Neural cell (in vitro differentiated cells): ENCODE data around the gene TYRO3. TPM values are rescaled to one million over a fixed set of nuclear protein-coding genes. Genes with fewer than 3 reads are reported as not detected.

Experiments
- H2AFZ ChIP-seq: fragments of 200-600, 300-800 bp; sonication (generic), shearing (Covaris generic); 2 replicates; pipeline ENCODE4 v1.6.0; 2014; ENCODE audit warnings: low read depth, mild to moderate bottlenecking, antibody characterized with exemption, low read length, moderate library complexity
- H3F3A ChIP-seq: fragments of 200-600 bp; shearing (Covaris generic); 2 replicates; pipeline ENCODE4 v1.6.1; 2016; ENCODE audit warnings: mild to moderate bottlenecking, moderate library complexity, mixed read lengths, antibody characterized with exemption, low read length; ENCODE audit not compliant: insufficient read depth, poor library complexity, severe bottlenecking
- H3K27ac ChIP-seq: fragments of 200-600, 300-800 bp; sonication (generic), shearing (Covaris generic); 2 replicates; pipeline ENCODE4 v1.5.1; 2014; ENCODE audit warnings: mild to moderate bottlenecking, low read length, moderate library complexity
- H3K27me3 ChIP-seq: fragments of 300-800, 200-600 bp; sonication (generic), shearing (Covaris generic); 2 replicates; pipeline ENCODE4 v1.6.0; 2014; ENCODE audit warnings: mild to moderate bottlenecking, low read depth, low read length, moderate library complexity; ENCODE audit not compliant: insufficient read depth
- H3K36me3 ChIP-seq: fragments of 300-800, 200-600 bp; sonication (generic), shearing (Covaris generic); 2 replicates; pipeline ENCODE4 v1.5.1; 2014; ENCODE audit warnings: mild to moderate bottlenecking, antibody characterized with exemption, low read length, moderate library complexity; ENCODE audit not compliant: insufficient read depth
- H3K4me2 ChIP-seq: fragments of 300-800, 200-600 bp; sonication (generic), shearing (Covaris generic); 2 replicates; pipeline ENCODE4 v1.6.0; 2014; ENCODE audit warnings: mild to moderate bottlenecking, low read length
- H3K4me3 ChIP-seq: fragments of 300-800, 200-600 bp; sonication (generic), shearing (Covaris generic); 2 replicates; pipeline ENCODE4 v1.5.1; 2014; ENCODE audit warnings: mild to moderate bottlenecking, low read length, moderate library complexity
- H3K79me2 ChIP-seq: fragments of 200-600 bp; shearing (Covaris generic); replicated peaks from 2 replicates; pipeline ENCODE4 v1.6.0; 2014; ENCODE audit warnings: mild to moderate bottlenecking, low read length, moderate library complexity; ENCODE audit not compliant: insufficient read depth
- H3K9ac ChIP-seq: fragments of 300-800, 200-600 bp; sonication (generic), shearing (Covaris generic); 2 replicates; pipeline ENCODE4 v1.6.1; 2016; ENCODE audit warnings: mild to moderate bottlenecking, low read length, mixed read lengths
- H3K9me2 ChIP-seq: fragments of 200-600 bp; shearing (Covaris generic); 2 replicates; pipeline ENCODE4 v1.6.1; 2016; ENCODE audit warnings: mild to moderate bottlenecking, low read length, mixed read lengths; ENCODE audit not compliant: insufficient read depth
- H3K9me3 ChIP-seq: fragments of 200-600, 300-800 bp; sonication (generic), shearing (Covaris generic); 2 replicates; pipeline ENCODE4 v1.6.1; 2016; ENCODE audit warnings: mild to moderate bottlenecking, mixed run types, low read length, moderate library complexity, mixed read lengths
- H4K20me1 ChIP-seq: fragments of 200-600 bp; shearing (Covaris generic); 2 replicates; pipeline ENCODE4 v1.6.1; 2016; ENCODE audit warnings: mild to moderate bottlenecking, mixed run types; ENCODE audit not compliant: insufficient read depth
- EP300 ChIP-seq: fragments of 450-650 bp; conservative IDR thresholded peaks from 2 replicates; pipeline ENCODE4 v1.6.1; 2014; ENCODE audit warnings: antibody characterized with exemption, mild to moderate bottlenecking, moderate library complexity; ENCODE audit not compliant: poor library complexity, severe bottlenecking
- EZH2 ChIP-seq: fragments of 200-600, 300-800 bp; shearing (Covaris generic), sonication (generic); IDR thresholded peaks from 2 replicates; pipeline ENCODE4 v1.6.1; 2014; ENCODE audit warnings: antibody characterized with exemption, low read length, borderline replicate concordance, mild to moderate bottlenecking; ENCODE audit not compliant: insufficient read depth, poor library complexity, severe bottlenecking
- MXI1 ChIP-seq: fragments of 450-650 bp; conservative IDR thresholded peaks from 2 replicates; pipeline ENCODE4 v1.6.1; 2014; ENCODE audit warnings: antibody characterized with exemption, mild to moderate bottlenecking; ENCODE audit not compliant: poor library complexity, severe bottlenecking
- POLR2AphosphoS5 ChIP-seq: IDR thresholded peaks from 2 replicates; pipeline ENCODE4 v1.6.1; 2012
- RAD21 ChIP-seq: fragments of 450-650 bp; conservative IDR thresholded peaks from 2 replicates; pipeline ENCODE4 v1.6.1; 2014; ENCODE audit warnings: antibody characterized with exemption, mild to moderate bottlenecking, moderate library complexity
- SMC3 ChIP-seq: fragments of 450-650 bp; conservative IDR thresholded peaks from 2 replicates; pipeline ENCODE4 v1.6.1; 2014; ENCODE audit warnings: antibody characterized with exemption, mild to moderate bottlenecking, moderate library complexity; ENCODE audit not compliant: poor library complexity
- polyA plus RNA-seq: library from polyadenylated mRNA; depleted of rRNA; stranded (reverse); fragments of >200 nt; gene quantifications from 2 replicates; pipeline ENCODE4 v1.2.3, GENCODE V29; 2014
- TF ChIP-seq, protein P1 (sequence below): fragments of 450-650 bp; IDR thresholded peaks from 2 replicates; pipeline ENCODE4 v1.5.1; 2014; ENCODE audit warnings: antibody characterized with exemption, mild to moderate bottlenecking, moderate library complexity; ENCODE audit not compliant: poor library complexity, severe bottlenecking
- TF ChIP-seq, protein P2 (sequence below): IDR thresholded peaks from 2 replicates; pipeline ENCODE4 v1.6.1; 2012; ENCODE audit warnings: borderline replicate concordance

Gene TYRO3
- polyA plus RNA-seq, 1 donor from 2014 or later: 12.1 TPM

DNA sequence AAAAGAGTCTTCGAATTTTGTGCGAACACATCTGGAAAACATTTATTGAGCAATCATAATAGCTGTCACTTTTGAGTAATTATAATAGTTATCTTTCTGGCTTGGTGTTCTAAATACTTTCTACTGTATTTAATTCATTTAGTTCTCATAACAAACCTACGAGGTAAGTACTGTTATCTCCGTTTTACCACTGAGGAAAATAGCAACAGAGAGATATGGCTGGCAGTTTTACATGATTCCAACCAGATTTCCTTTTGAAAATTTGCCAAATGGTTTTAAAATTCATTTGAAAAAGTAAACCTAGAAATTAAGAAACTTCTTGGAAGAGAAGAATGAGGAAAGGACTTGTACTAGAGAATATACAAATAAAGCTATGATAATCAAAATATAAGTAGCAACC lies 63.9 kb downstream of the TYRO3 start:
- no peak for TF ChIP-seq EP300
- TF ChIP-seq RAD21: no peak
- TF ChIP-seq, protein P1, sequence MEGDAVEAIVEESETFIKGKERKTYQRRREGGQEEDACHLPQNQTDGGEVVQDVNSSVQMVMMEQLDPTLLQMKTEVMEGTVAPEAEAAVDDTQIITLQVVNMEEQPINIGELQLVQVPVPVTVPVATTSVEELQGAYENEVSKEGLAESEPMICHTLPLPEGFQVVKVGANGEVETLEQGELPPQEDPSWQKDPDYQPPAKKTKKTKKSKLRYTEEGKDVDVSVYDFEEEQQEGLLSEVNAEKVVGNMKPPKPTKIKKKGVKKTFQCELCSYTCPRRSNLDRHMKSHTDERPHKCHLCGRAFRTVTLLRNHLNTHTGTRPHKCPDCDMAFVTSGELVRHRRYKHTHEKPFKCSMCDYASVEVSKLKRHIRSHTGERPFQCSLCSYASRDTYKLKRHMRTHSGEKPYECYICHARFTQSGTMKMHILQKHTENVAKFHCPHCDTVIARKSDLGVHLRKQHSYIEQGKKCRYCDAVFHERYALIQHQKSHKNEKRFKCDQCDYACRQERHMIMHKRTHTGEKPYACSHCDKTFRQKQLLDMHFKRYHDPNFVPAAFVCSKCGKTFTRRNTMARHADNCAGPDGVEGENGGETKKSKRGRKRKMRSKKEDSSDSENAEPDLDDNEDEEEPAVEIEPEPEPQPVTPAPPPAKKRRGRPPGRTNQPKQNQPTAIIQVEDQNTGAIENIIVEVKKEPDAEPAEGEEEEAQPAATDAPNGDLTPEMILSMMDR: no peak
- TF ChIP-seq, protein P2, sequence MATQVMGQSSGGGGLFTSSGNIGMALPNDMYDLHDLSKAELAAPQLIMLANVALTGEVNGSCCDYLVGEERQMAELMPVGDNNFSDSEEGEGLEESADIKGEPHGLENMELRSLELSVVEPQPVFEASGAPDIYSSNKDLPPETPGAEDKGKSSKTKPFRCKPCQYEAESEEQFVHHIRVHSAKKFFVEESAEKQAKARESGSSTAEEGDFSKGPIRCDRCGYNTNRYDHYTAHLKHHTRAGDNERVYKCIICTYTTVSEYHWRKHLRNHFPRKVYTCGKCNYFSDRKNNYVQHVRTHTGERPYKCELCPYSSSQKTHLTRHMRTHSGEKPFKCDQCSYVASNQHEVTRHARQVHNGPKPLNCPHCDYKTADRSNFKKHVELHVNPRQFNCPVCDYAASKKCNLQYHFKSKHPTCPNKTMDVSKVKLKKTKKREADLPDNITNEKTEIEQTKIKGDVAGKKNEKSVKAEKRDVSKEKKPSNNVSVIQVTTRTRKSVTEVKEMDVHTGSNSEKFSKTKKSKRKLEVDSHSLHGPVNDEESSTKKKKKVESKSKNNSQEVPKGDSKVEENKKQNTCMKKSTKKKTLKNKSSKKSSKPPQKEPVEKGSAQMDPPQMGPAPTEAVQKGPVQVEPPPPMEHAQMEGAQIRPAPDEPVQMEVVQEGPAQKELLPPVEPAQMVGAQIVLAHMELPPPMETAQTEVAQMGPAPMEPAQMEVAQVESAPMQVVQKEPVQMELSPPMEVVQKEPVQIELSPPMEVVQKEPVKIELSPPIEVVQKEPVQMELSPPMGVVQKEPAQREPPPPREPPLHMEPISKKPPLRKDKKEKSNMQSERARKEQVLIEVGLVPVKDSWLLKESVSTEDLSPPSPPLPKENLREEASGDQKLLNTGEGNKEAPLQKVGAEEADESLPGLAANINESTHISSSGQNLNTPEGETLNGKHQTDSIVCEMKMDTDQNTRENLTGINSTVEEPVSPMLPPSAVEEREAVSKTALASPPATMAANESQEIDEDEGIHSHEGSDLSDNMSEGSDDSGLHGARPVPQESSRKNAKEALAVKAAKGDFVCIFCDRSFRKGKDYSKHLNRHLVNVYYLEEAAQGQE: no peak
- H3K79me2 ChIP-seq: no peaks in the 10 kb centered on the region
- no peaks in the 10 kb centered on the region for H3K9me3 ChIP-seq
- no peaks in the 10 kb centered on the region for H3F3A ChIP-seq
- H3K9ac ChIP-seq: no peak overlapping the region
- H3K27me3 ChIP-seq: no peaks in the 10 kb centered on the region
- no peak overlapping the region for H3K27ac ChIP-seq
- no peak overlapping the region for H2AFZ ChIP-seq
- no peak overlapping the region for H3K4me3 ChIP-seq
- H3K4me2 ChIP-seq: no peak overlapping the region
- H4K20me1 ChIP-seq: no peaks in the 10 kb centered on the region
- H3K36me3 ChIP-seq: no peaks in the 10 kb centered on the region
- H3K9me2 ChIP-seq: no peaks in the 10 kb centered on the region

DNA sequence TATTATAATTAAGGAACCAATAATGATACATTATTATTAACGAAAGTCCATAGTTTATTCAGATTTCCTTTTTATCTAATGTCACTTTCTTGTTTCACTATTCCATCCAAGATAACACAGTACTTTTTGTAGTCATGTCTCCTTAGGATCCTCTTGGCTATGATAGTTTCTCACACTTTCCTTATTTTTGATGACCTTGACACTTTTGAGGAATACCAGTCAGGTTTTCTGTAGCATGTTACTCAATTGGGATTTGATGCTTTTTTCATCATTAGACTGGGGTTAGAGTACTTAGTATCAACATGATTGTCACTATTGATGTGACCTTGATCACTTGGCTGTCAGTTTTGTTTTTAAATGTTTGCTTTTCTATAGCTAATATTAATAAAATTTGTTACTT lies 68.2 kb downstream of the TYRO3 start:
- Histone ChIP-seq H4K20me1 (no peaks in the 10 kb centered on the region), H3K9me2 (no peaks in the 10 kb centered on the region), H3K9me3 (no peaks in the 10 kb centered on the region), H3K4me3 (no peak overlapping the region), H3K36me3 (no peaks in the 10 kb centered on the region), H3K27me3 (no peaks in the 10 kb centered on the region), H3K4me2 (no peak overlapping the region), H3K9ac (no peak overlapping the region), H3K79me2 (no peaks in the 10 kb centered on the region), H3F3A (no peaks in the 10 kb centered on the region), H2AFZ (no peak overlapping the region), H3K27ac (no peak overlapping the region)
- TF ChIP-seq POLR2AphosphoS5: no peak
- TF ChIP-seq SMC3: no peak
- no peak for TF ChIP-seq EP300

DNA sequence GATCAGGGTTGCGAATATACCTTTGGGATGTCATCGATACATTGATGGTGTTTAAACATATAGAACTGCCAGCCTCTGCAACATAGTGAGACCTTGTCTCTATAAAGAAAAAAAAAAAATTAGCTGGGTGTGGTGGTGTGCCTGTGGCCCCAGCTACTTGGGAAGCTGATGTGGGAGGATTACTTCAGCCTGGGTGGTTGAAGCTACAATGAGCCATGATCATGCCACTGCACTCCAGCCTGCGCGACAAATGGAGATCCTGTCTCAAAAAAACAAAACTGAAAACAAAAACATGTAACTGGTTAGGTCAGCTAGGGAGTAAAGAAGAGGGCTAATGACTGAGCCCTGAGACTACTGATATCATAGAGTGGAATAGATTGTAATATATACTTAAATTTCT lies 70.5 kb downstream of the TYRO3 start:
- Histone ChIP-seq H3K27me3 (no peaks in the 10 kb centered on the region), H3K36me3 (no peaks in the 10 kb centered on the region), H3K4me3 (no peak overlapping the region), H3K4me2 (no peak overlapping the region), H3K9me3 (no peaks in the 10 kb centered on the region), H3K9ac (no peak overlapping the region), H3K79me2 (no peaks in the 10 kb centered on the region), H2AFZ (no peak overlapping the region), H3K9me2 (no peaks in the 10 kb centered on the region), H3F3A (no peaks in the 10 kb centered on the region), H4K20me1 (no peaks in the 10 kb centered on the region), H3K27ac (peak overlapping the region; percentile 35)
- no peak for TF ChIP-seq RAD21
- no peak for TF ChIP-seq POLR2AphosphoS5
- TF ChIP-seq MXI1: no peak
- no peak for TF ChIP-seq EZH2
